ENCODE results near the gene MTPN. TPM values are rescaled to one million over a fixed set of nuclear protein-coding genes. Genes with fewer than 3 reads are reported as not detected.

Gene MTPN
- polyA plus RNA-seq, 12 donors: 82.5 to 140 (median 112) TPM; not detected in 1

DNA sequence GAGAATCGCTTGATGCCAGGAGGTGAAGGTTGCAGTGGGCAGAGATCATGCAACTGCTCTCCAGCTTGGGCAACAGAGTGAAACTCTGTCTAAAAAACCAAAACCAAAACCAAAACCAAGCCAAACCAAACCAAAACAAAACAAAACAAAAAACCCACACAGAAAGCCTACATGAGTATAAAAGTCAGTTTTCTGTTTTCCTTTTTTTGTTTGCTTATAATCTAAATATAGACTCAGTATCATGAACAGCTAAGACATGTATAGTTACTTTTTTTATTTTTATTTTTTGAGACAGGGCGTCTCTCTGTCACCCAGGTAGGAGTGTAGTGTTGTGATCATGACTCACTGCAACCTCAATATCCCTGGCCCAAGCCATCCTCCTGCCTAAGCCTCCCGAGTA lies 16.8 kb upstream of the MTPN start:
- no peak for DNase-seq

DNA sequence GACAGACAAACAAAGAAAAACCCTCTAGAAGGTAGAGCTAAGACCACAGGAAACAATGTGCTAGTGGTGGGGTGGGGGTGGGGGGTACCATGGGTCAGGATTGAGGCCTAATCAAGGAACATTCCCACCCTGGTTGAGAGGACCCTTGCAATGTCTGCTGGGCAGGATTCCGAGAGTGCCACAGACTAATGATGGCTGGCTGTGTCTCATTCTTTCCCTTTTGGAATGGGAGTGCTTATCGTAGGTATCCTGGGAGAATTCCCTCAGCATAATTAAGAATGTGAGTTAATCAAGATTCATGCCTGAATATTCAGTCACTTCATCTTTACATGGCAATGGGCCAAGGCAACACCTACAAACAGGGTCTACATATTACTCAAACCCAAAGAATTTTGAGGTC lies 14.7 kb upstream of the MTPN start:
- no peak for DNase-seq

DNA sequence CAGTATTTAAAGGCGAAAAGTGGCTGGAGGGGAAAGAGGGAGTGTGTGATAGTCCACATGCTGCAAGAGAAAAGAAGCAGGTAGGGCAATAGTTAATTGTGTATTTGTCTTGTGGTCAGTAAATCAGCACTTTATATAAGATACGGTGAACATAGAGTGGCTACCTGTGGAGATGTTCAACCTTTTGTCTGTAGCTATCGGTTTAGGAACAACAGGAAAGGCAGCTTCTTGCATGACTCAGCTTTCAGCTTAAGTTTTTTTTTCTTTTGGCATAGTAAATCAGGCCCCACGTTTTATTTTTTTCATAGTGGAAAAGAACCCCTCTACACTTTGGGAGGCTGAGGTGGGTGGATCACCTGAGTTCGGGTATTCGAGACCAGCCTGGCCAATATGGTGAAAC lies 14.2 kb upstream of the MTPN start:
- DNase-seq: no peak

DNA sequence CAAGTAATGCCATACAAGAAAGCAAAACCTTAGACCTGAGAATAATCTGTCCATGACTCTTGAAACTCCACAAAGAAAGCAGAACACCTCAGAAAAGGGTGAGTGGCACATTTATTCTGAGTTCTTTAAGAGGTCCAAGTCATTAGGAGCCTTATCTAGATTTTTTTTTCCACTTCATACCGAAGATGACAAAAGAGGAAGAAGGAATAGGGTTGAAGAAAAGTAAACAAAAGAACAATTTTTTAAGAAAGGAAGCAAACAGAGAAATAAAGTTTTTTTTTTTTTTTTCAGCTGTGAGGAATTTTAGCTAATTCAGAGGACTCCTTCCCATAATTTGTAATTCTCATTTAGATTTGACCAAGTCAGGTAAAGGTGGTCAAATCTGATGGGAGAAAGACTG lies 13.1 kb upstream of the MTPN start:
- DNase-seq: no peak

DNA sequence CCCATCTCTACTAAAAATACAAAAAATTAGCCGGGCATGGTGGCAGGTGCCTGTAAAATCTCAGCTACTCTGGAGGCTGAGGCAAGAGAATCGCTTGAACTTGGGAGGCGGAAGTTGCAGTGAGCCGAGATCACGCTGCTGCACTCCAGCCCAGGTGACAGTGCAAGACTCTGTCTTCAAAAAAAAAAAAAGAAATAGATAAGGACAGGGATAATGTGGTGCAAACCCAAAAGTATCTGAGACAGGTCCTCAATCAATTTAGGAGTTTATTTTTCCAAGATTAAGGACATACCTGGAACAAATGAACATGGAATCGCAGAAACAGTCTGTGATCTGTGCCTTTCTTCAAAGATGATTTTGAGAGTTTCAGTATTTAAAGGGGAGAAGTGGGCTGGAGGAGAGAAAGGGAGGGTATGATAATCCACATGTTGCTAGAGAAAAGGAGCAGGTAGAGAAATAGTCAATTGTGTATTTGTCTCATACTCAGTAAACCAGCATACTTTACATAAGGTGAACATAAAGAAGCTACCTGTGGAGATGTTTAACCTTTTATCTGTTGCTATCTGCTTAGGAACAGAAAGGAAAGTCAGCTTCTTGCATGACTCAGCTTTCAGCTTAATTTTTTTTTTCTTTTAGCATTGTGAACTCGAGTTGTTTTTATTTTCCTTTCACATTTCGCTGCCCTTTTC lies 4.9 kb upstream of the MTPN start:
- no peak for DNase-seq

DNA sequence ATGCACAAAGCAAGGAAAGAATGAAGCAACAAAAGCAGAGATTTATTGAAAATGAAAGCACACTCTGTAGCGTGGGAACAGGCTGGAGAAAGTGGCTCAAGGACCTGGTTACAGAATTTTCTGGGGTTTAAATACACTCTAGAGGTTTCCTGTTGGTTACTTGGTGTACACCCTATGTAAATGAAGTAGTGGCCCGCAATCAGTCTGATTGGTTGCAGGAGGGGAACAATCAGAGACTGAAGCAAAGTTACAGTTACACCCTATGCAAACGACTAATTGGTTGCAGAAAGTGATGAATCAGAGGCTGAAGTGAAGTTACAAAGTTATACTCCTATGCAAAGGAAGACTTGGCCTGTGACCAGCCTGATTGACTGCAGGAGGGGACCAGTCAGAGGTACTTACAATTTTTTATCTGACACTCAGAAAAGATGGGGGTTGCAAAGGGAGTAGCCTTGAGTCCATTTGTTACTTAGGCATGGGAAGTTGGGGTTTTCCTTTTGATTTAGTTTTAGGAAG lies 3.6 kb upstream of the MTPN start:
- DNase-seq: no peak

DNA sequence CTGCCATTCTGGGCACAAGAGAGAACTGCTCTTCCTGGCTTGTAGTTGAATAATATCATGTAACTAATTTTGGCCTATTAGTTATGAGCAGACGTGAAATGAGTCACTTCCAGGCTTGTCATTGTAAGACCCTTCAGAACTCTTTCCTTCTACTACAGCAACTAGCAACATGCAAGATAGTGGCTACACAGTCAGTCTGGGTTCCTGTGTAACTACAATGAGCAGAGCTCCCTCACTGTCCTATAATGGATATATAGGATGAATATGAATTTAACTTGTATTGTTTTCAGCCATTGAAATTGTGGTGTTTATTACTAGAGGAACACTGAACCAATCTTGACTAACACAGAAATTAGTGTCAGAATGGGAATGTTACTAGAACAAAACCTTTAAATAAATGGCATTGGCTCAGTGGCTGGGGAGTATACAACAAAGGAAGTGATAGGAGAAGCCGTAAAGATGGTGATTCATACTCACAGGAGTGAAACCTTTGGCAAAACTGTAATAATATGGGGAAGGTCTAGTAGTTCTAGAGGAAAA lies 2.9 kb upstream of the MTPN start:
- no peak for DNase-seq

DNA sequence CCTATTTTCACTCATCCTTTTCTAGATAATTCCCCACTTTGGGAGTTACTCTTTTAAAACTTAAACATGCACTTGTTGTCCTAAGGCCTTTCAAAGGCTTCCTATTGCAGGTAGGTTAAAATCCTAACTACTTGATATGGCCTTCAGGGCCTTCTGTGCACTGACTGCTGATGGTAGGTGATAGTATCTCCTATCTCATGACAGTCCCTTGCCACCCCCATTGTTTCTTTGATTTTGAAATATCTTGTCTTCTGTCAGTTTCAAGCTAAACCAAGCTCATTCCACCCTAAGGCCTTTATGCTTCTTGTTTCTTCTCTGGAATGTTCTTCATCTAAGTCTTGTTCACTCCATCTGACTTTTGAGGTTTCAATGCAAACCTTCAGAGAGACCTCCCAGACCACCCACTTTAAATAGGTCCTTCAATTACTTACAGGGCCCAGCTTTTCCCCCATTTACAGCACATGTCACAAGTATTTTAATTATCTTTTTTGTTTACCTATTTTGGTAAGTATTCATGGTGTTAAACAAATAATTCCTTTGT lies 2.4 kb upstream of the MTPN start:
- no peak for DNase-seq

DNA sequence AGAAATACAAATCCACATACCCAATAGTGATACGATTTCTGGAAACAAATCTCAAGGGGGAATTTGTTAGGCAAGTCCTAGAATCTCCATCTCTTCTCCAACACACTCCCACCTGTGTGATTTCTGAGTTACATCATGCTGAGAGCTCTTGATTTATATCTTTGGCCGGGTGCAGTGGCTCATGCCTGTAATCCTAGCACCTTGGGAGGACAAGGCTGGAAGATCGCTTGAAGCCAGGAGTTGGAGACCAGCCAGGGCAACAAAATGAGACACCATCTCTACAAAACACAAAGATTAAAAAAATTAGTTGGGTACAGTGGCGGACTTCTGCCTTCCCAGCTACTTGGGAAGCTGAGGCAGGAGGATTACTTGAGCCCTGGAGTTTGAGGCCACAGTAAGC lies 1.5 kb upstream of the MTPN start:
- DNase-seq: no peak

DNA sequence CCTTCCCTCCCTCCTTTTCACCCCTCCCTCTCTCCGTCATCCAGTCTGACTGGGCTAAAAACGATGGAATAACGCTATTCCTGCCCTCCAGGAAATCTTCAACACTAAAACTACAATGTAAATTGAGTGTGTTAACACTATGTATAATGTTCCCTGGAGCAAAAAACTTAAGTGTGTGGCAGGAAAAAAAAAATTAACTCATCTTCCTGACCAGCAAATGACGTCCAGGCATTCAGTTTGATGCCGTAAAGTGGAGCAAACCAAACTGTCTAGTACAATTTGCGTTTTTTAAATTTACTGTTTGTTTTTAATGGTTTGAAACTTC lies 545 bp upstream of the MTPN start:
- no peak for DNase-seq

DNA sequence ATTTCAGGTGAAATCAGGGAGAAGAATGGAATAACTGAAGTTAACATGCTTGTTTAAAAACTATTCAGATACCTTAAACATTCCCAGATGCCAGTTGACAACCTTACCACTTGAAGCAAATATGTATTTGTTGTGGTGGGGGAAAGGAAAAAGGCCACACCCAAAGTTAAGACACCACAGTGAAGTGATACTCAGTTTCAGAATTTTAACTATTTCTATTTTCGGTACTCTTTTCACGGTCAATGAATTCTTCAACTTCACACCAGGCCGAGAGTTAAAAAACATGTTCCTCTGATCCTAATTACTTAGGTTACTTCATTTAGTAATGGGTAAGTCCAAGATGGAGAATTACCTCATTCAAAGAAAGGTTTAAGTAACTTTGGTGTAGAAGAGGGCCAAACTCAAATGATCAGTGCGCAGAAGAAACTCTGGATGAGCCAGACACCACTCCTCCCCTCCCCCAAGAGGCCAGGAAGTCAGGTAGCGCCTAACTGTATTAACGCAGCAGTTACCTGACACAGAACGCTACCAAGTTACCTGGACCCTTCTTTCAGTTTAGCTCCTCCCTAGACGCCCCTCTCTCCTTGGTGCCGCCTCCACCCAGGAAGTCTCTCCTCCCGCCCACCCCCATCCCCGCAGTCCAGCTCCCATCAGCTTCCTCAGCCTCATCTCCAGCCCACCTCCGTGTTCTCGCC lies 700 bp downstream of the MTPN start:
- DNase-seq: no peak

DNA sequence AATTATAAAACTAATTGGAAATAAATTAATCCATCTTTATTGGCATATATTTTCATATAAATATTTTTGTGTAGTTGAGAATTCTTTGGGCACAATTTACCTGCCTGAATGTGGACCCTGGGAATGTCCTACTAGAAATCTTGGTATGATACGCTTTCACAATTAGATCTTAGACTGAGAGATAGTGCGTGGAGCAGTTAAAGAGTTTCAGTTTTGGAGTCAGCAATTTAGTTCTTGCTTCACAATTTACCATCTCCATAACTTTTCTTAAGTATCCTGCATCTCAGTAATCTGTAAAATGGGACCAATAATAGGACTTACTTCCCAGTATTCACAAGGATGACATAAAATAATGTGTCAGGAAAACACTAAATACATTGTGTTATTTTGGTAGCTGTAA lies 2.0 kb downstream of the MTPN start:
- no peak for DNase-seq

DNA sequence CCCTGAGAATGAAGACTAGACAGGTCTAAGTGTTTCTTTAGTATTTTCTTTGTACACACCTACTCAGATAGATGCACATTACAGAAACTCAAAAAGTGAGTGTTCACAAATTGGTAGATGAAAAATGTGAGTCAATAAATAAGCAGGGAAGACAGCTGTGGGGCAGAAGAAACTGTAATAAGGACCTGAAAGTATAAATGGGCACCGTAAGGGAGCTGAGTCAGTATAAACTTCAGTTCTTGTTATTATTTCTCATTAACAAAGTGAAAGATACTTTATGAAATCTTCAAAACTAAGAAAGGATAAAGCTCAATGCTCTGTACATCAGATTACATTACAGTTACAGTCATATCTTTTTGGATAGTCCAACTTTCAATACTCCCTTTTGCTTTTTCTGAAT lies 2.5 kb downstream of the MTPN start:
- DNase-seq: no peak

DNA sequence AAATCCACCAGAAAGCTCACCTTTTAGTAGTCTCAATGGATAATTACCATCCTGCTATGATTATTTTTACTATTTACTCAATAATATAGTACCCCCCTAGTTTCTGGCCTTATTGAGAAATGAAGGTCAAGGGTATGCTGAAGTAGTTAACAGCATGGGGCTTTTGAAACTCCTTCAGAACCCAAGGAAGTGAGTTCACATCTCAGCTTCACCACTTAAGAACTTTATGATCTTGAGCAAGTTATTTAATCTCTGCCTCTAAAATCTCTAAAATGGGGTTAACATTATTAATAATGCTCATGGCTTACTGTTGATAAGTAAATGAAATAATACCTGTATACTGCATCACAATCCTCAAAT lies 5.8 kb downstream of the MTPN start:
- DNase-seq: no peak

DNA sequence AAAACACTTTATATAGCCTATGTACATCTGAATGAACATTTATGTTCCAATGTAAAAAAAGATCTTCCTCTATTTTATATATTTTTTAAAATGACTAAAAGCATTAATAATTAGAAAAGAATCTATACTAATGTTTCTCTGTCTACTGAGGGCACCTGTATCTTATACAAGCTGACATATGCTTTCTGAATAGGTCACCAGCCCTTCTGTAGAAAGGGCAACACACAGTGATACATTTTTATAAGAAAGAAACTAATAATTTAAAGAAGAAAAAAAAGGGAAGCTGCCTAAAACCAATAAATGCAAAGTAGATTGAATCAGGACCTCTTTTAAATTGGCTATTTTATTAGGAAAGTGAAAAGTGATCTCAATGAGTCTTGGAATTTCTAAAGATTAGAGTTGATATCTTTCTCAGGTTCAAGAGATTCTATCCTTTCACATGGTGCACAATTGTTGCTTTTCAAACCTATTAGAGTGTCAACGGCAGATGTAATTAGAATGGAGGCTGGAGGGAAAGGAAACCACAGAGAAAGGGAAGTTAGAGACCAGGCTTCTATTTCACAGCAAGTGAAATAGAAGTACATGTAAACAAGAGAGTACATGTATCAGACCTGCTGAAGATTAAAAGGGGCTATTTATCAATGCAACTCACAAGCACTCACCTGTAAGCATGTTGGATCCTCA lies 6.3 kb downstream of the MTPN start:
- DNase-seq: no peak

DNA sequence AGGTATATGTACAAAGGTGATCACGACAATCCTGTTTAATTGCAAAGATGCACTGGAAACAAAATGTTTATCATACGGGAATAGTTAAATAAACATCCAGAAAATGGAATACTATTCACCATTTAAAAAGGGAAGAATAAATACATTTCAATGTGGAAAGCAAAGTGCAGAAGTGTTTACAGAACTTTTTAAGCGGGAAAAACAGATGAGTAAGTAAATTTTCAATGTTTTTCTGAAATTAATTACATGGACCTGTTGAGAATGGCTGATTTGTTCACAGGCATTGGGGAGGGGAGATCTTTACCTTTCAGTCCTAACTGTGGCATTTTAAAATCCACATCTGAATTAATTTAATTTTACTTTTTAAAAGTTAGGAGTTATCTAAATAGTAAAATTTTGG lies 7.1 kb downstream of the MTPN start:
- DNase-seq: no peak

DNA sequence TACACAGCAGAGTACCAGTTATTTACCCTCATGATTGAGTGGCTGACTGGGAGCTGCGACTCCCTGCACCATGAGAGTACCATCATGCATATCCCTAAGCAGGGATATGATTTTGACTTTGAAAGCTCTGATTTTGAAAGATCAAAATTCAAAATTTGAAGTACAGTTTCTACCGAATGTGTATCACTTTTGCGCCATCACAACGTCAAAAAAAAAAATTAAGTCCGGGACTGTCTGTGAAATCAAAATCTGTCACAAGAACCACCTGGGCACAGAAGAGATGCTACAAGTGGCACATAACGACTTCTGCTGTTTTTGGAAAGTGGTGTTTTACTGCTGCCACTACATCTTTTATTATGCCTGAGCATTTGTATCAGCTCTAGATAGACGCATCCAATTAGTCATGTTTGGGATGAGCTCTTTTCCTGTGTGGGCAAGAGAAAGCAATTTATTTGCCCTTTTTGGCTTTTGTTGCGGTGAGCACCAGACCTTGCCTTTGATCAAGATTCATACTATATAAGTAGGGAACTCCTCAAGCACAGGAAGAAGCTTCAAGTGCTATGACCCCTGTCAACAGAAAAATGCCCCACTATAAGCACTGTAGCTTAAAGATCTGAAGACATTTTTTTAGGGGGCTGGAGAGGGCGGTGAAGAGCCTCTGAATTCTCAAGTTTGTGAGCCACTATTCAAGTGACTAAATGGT lies 10.7 kb downstream of the MTPN start:
- DNase-seq: no peak

DNA sequence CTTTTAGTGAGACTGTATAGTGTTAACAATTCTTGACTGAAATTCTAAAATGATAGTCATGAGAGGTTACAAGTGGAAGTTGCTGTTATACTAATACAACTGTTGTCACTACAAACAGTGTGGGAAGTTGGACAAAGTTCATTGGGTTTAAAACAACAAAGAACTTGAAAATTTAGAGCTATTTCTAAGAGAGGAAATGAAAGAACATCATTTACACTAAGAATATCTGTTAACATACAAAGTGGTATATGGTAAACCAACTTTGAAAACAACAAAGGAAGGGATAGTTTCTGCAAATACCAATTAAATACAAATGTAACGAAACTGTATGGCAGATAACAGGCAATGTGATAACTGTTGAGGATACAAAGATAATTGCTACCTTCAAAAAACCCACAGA lies 11.6 kb downstream of the MTPN start:
- DNase-seq: no peak

DNA sequence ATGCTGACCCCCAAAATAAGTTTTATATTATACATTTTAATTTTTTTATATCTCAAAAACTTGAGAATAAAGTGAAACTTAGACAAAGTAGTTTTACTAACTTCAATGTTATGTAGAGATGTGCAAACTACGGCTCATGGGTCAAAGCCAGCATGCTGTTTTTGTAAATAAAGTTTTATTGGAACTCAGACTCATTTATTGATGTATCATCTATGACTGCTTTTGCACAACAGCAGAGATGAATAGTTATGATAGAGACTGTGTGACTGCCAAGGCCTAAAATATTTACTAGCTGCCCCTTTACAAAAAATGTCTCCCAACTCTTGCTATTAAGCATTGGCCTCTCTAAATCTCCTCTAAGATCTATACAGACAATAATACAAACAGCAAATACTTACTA lies 12.4 kb downstream of the MTPN start:
- DNase-seq: no peak

DNA sequence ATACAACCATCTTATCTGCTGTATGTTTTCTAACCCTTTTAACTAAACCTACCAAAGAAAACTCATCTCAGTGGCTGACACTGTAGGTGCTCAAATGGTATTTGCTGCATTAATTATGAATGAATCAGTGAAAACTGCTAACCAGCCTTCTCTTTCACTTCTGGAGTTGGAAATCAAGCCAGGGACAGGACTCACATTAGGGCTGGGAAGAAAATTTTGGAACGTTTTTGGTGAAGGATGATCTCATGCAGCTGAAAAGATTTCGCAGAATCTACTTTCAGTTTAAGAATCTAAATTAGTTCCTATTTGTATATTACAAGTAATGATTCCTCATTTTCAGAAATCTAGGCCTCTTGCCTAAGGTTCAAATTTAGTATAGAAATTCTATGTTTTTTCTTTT lies 12.9 kb downstream of the MTPN start:
- DNase-seq: no peak

DNA sequence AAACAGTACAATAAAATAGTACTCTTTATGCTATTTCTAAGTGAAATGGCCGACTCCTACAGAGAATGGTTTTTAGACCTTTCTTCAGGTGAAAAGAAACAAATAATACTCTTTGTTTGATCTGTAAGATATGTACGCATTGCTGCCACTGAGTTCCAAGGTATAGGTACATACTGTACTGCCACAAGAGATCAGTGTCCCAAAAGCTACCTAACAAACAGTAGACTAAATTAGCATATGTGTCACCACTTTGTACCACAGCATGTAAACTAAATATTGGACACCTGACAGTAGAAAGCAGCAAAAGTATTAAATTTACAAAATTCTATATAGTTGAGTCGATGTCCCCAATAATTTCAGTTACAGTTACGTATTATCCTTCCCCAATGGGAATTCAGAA lies 14.4 kb downstream of the MTPN start:
- no peak for DNase-seq

All from muscle of arm (tissue), 12 donors.